Stimulated activated CD4-positive, alpha-beta T cell treated with anti-CD3 and anti-CD28 coated beads, Interleukin-4, amount 100 ng/mL, for 4 hours (primary cell): ENCODE measurements around the gene ADGRB3.

Experiments used
- DNase-seq, 2 experiments: peaks; one replicate each; pipeline ENCODE4 v3.0.0-alpha.2; 2020

Gene ADGRB3

DNA sequence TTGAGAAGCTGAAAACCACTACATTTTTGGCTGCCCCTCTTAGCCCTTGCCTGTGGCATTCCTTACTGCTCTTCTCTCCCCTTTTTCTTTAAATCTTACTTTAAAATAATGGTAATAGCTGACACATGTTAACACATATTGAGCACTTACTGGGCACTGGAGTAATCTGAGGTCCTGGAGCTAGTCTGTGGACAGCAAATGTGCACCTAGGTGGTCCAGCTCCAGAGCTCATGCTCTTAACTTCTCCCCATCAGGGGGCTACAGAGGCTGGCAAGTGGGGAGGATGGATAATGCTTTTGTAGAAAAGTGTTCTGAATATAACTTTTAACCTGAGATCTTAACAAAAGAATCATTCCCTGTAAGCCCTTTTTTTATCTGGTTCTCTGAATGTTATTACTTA lies 74.8 kb downstream of the ADGRB3 start:
- DNase-seq = no peak

DNA sequence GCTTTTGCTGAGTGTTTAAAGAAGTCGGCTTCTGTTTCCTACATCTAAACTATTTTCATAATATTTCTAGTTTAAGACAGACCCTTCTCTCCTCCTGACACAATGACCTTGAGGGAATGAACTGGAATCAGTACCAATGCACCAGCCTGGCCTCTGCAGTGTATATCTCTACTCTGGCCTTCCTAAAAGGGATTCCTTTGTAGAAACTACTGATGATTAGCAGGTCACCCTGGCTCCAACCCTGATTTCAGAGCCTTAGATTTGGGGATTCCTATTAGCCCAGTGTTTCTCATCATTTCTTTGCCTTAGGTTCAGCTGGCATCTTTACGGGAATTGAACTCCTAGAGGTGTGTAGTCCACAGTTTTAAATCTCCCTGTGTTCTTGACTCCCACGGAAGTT lies 75.4 kb downstream of the ADGRB3 start:
- DNase-seq = no peak

GRCh38 chr6:68710916-68711315 lies 75.8 kb downstream of the ADGRB3 start:
- no peak for DNase-seq

- DNase-seq = no peak
Measured at GRCh38 chr6:68711386-68712000, 76.4 kb downstream of the ADGRB3 start.

- no peak for DNase-seq
Measured at GRCh38 chr6:68716620-68717019, 81.5 kb downstream of the ADGRB3 start.

DNA sequence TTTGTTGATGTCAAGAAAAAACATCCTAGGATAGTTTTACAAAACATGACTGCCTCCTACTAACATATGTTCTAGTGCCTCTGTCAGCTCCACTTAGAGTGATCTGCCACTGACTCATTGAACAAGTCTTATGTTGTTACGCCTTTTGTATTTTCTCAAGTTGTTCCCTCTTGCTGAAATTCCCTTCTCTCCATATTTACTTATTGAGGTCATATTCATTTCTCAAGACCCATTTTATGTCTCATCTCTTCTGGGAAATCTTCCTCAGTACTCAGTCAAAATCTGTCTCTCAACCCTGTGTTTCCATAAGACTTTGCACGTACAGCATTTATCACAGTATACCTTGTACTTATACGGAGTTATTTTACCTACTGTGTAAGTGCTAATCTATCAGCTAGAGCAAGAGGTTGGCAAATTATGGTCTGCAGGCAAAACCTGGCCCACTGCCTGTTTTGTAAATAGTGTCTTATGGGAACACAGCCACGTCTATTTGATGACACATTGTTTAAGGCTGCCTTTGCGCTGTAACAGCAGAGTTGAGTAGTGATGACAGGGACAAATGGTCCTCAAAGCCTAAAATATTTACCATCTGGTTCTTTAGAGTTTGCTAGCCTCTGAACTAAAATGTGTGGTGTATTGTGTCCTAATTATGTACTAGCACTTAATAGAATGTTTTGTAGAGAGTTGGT lies 83.4 kb downstream of the ADGRB3 start:
- DNase-seq = no peak

GRCh38 chr6:68719761-68720160 lies 84.7 kb downstream of the ADGRB3 start:
- DNase-seq = no peak

GRCh38 chr6:68722891-68723527 lies 87.9 kb downstream of the ADGRB3 start:
- DNase-seq = no peak

DNA sequence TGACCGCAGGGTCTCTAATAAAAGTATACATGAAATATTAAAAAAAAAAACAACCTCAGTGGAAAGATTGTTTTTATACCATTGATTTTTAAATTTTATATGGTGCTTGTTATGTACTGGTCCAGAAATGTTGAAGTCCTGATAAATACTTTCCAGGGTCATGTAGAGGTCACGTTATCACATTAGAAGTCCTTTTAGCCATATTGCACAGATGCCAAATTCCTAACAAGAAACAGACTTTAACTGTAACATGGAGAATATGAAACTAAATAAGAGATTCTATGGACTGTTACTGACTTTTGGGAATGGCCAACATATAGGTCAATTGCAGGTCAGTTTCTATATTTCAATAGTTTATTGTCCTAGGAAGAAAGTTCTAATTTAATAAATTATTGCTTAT lies 89.0 kb downstream of the ADGRB3 start:
- no peak for DNase-seq

DNA sequence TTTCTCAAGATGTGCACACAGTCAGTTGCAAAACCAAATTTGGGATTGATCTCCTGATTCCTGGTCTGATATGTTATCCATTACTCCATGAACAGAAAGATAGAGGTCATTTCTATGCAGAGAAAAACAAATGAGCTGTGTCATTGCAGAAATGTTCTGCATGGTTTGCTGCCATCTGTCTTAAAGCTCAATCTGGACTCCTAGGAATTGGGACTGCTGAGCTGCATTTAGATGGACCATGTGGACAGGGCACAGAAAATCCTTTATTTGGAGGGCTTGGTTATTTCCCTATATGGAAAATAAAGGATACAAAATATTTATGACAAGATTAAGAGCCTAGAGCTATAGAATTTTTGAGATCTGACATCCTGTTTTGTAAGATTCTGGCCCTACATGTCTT lies 91.3 kb downstream of the ADGRB3 start:
- no peak for DNase-seq

GRCh38 chr6:68726992-68727391 lies 91.9 kb downstream of the ADGRB3 start:
- no peak for DNase-seq

DNA sequence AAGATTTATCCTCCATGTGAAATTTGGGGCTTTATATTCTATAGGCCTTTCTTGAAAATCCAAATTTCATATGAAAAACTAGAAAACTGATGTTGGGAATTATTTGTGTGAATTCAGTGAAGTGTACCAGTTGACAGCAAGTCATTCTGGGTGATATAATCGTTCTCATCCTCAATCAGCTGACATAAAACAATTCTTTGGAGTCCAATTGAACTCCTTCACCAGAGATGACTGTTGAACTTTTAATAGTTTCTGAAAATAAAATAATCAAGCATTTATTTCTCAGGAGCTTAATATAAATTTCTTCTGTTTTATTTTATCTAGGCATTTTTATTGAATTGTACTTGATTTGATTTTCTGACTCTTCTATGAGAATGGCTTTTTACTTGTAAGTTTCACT lies 92.6 kb downstream of the ADGRB3 start:
- no peak for DNase-seq

DNA sequence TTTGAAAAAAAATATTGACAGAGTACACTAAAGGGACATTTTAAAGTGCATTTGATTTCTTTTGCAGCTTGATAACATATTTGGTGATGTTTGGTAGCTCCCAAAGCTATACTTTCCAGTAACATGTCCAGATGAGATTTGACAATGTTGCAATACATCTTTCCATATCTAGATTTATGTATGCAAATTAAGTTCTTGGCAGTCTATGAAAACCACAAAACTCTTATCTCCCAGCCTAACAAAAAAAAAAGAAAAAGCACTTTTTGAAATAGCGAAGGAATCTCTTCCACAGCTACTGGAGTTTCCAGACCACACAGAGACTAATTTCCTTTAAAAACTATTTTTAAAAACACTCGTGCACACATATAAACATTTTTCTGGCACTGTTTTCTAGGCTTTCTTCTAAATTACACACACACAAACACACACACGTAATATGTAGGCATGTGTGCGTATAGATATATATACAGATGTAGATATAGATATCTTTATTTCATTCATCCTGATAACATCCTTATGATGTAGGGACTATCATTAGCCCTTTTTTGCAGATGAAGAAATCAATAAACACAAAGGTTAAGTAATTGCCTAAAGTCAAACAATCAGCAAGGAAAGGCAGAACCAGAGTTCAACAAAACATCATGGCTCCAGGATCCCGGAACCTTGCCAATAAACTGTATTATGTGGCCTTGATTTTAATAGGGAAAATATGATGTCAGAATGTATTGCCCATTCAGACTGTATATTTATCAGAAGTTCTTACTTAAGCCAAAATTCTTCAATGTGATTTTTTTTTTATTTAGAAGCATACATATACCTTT lies 93.3 kb downstream of the ADGRB3 start:
- DNase-seq = no peak

DNA sequence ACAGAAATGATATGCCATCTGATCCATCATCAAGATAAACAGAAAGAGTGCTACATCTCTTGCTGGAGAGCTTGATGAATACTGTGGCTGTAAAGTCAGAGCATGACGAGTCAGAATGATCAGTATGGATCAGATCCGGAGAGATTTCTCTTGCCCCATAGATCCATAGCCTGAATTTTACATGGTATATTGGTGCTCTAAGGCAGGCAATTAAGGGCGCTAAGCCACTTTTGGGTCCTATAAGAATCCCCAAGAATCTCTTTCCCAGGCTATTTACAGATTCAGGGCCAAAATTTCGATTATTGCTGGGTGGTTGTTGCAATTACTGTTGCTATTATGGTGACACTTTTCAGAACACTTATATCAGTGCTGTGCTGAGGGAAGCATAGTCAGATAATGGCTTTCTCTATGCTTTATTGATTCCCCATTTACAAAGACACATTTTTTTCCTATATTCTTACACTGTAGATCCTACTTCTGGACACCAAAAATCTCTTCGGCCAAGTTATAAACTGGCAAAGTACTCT lies 94.4 kb downstream of the ADGRB3 start:
- DNase-seq = no peak

DNA sequence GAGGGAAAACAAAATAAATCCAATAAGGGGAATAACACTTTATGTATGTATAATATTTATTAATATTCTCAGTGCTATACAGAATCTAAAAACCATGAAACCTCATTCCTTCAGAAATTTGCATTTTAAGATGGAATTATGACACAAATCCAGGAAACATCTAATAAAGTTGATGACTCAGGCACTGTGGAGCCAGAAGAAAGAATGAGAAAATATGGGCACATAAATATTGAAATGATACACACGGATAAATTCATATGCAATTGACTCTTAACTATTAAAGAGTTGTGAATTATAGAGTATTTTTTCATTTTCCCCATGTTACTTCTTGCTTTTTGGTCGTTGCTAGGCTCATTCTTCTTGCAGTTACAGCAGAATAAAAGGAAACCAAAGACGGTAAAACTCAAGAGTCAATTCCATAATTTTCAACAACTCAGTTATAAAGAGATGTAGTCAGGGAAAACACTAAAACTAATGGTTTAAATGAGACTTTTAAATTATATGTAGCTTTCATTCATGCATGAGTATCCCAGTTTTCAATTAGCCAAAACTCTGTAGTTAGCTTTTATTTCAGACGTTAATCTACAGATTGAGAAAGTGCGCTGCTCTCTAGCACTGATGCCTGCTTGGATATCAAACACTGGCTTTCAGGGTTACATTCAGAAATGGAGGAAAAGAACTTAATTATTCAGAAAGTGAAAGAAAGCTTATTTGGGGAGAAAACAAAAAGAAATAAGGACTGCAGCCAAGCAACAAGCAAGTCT lies 95.4 kb downstream of the ADGRB3 start:
- no peak for DNase-seq

- no peak for DNase-seq
Measured at GRCh38 chr6:68732423-68732822, 97.3 kb downstream of the ADGRB3 start.

DNA sequence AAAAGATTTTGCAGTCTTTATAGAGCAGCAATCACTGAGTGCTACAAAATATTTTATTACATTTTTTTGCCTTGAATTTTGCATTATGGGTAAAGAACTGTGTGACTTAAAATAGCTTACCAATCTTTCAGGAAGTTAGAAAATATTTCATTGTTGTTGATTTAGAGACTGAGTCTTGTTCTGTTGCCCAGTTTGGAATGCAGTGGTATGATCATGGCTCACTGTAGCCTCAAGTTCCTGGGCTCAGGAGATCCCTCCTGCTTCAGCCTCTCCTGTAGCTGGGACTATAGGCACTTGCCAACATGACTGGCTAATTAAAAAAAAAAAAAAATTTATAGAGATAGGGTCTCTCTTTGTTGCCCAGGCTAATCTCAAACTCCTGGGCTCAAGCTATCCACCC lies 100.8 kb downstream of the ADGRB3 start:
- no peak for DNase-seq

GRCh38 chr6:68737061-68737460 lies 102.0 kb downstream of the ADGRB3 start:
- DNase-seq = no peak

DNA sequence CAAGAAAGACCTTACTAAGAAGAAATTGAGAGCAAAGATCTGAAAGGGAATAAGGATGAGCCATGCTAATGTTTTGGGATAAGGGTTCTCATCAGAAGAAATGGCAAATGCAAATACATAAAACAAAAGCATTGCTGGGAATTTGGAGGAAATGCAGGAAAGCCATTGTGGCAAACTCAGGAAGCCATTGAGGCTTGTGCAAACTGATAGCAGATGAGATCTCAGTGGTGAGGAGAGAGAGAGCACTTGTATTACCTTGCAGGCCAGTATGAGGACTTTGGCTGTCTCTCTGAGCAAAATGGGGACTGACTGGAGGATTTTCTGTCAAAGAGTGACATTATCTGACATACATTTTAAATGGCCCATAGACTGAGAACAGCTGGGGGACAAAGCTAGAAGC lies 103.0 kb downstream of the ADGRB3 start:
- no peak for DNase-seq

DNA sequence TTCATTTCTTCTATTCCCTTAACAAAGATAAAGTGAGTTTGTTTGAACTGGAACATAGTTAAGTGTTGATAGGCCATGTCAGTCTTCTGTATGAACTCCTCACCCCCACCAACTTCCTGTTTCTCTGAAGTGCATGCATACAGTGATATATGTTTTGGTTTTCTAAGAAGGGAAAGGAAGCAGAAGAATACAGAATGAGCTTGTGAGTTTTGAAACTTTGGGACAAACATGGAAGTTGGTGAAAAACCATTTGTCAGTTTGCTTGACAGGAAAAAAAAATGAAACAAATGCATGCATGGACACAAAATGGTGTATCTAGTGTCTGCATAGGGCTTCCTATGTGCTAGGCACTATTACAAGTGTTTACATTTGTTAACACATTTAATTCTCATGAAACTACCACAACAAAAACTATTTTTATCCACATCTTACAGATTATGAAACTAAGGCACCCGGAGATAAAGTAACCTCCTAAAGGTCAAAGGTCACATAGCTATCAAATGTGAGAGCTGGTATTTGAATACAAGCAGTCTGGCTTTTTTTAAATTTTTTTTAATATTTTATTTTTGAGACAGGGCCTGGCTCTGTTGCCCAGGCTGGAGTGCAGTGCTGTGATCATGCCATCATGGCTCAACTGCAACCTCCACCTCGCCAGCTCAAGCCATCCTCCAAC lies 105.9 kb downstream of the ADGRB3 start:
- no peak for DNase-seq

- DNase-seq = no peak
Measured at GRCh38 chr6:68741501-68742386, 106.7 kb downstream of the ADGRB3 start.
